Upper lobe of right lung (tissue), 1 donor: ENCODE data around the gene BDKRB1. TPM values are rescaled to one million over a fixed set of nuclear protein-coding genes. Genes with fewer than 3 reads are reported as not detected.

Source experiments
- ATAC-seq: fragments of 200-7000 bp; cut with Tn5 transposase; one replicate; pipeline ENCODE4 v1.9.1; 2020; ENCODE audit warnings: mild to moderate bottlenecking, moderate library complexity
- DNase-seq: peaks from one replicate; pipeline ENCODE4 v3.0.0-alpha.2; 2020
- H3K27ac ChIP-seq: fragments of 200-600 bp; one replicate; pipeline ENCODE4 v1.8.0; 2022
- H3K27me3 ChIP-seq: fragments of 200-600 bp; one replicate; pipeline ENCODE4 v1.8.0; 2022; ENCODE audit warnings: mild to moderate bottlenecking
- H3K36me3 ChIP-seq: fragments of 200-600 bp; one replicate; pipeline ENCODE4 v1.8.0; 2022
- H3K4me1 ChIP-seq: fragments of 200-600 bp; one replicate; pipeline ENCODE4 v1.8.0; 2022
- H3K4me3 ChIP-seq: fragments of 200-600 bp; one replicate; pipeline ENCODE4 v1.8.0; 2022; ENCODE audit warnings: mild to moderate bottlenecking
- H3K9me3 ChIP-seq: fragments of 200-600 bp; one replicate; pipeline ENCODE4 v1.8.0; 2022
- CTCF ChIP-seq: fragments of 200-600 bp; IDR thresholded peaks from one replicate; pipeline ENCODE4 v1.8.0; 2022; ENCODE audit warnings: antibody characterized with exemption
- intact Hi-C: fragments of 100-400 bp; cut with DNase I; formaldehyde crosslinking; loops from one replicate; pipeline ENCODE4 v1.11.0; 2022
- total RNA-seq: library from RNA; stranded (reverse); fragmentation: NEBNext Ultra II Directional; extraction: Animal tissue kit (Norgen Biotek cat#: 25700); gene quantifications from one replicate; pipeline ENCODE4 v1.2.1, GENCODE V29; 2021
- donor health status: DM: no; HTN: yes; CAD: no; lungs with severe emphysema.

BDKRB1 gene
- total RNA-seq, 1 donor from 2014 or later = not detected

GRCh38 chr14:96225745-96226151, 30.3 kb upstream of the BDKRB1 start:
- intact Hi-C loops = no loop called here
- no peak overlapping the region for H3K4me3 ChIP-seq
- ATAC-seq (peak; percentile 34), DNase-seq (peak; percentile 63)
- H3K27ac ChIP-seq = no peak overlapping the region
- no peaks in the 10 kb centered on the region for H3K36me3 ChIP-seq
- peaks cover 9% of the 10 kb centered on the region for H3K4me1 ChIP-seq
- no peaks in the 10 kb centered on the region for H3K27me3 ChIP-seq
- no peak for TF ChIP-seq CTCF
- H3K9me3 ChIP-seq = no peaks in the 10 kb centered on the region

DNA sequence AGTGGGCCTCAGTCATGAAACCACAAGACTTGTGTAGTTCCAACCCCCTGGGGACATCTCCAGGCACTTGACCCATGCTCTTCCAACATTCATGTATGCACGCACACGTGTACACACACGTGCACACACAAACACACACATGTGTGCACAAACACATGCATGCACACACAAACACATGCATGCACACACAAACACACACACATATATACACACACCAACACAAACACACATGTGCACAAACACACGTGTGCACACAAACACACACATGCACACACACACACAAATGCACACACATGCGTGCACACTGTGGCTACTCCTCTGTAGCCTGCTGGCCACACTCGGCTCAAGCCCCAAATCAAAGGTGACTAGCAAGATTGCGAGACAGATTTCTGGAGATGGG, 28.6 kb upstream of the BDKRB1 start:
- Histone ChIP-seq H3K36me3 (no peaks in the 10 kb centered on the region), H3K27ac (no peak overlapping the region), H3K27me3 (no peaks in the 10 kb centered on the region), H3K4me1 (peaks cover 9% of the 10 kb centered on the region), H3K4me3 (no peak overlapping the region), H3K9me3 (no peaks in the 10 kb centered on the region)
- intact Hi-C loops = no loop called here
- DNase-seq (peak; percentile 17), ATAC-seq (no peak)
- no peak for TF ChIP-seq CTCF

DNA sequence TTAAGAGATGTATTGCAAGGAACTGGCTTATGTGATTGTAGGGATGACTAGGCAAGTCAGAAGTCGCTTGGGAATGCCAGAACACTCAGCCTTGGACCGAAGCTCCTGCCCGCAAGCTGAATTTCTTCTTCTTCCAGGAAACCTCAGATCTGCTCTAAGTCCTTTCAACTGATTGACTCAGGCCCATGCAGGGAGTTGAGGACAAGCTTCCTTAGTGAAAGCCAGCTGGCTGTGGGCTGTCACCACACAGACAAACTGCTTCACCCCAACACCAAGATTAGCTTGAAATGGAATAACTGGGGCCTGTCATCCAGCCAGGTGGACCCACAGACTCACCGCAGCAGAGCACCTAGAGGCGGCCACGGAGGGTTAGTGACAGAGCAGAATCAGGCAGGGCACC, 26.7 kb upstream of the BDKRB1 start:
- Histone ChIP-seq H3K9me3 (no peaks in the 10 kb centered on the region), H3K27ac (no peak overlapping the region), H3K4me3 (no peak overlapping the region), H3K27me3 (no peaks in the 10 kb centered on the region), H3K4me1 (peaks cover 9% of the 10 kb centered on the region), H3K36me3 (no peaks in the 10 kb centered on the region)
- no peak for ATAC-seq
- no peak for TF ChIP-seq CTCF
- intact Hi-C loops = no loop called here
- DNase-seq = peak; percentile 40

DNA sequence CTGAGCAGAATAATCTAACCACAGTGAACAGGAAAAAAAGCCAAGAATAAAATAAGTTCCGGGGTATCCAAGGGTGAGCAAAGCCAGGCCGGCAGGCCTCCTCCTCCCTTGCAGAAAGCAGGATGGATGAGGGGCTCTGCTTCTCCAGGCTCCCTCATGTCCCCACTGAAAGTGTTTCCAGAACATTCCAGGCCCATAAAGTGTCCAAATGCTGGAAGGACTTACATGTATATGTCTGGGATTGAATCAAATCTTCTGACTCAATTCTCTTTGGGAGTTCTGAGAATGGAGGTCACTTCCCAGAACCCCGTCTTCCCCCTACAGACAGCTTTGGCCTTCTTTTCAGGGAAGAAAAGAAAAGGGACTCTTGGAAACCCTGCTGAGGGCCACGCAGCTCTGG, 25.0 kb upstream of the BDKRB1 start:
- Histone ChIP-seq H3K36me3 (no peaks in the 10 kb centered on the region), H3K4me3 (no peak overlapping the region), H3K27ac (no peak overlapping the region), H3K27me3 (no peaks in the 10 kb centered on the region), H3K4me1 (peaks cover 7% of the 10 kb centered on the region), H3K9me3 (no peaks in the 10 kb centered on the region)
- intact Hi-C loops = no loop called here
- TF ChIP-seq CTCF = no peak
- DNase-seq (no peak), ATAC-seq (no peak)

DNA sequence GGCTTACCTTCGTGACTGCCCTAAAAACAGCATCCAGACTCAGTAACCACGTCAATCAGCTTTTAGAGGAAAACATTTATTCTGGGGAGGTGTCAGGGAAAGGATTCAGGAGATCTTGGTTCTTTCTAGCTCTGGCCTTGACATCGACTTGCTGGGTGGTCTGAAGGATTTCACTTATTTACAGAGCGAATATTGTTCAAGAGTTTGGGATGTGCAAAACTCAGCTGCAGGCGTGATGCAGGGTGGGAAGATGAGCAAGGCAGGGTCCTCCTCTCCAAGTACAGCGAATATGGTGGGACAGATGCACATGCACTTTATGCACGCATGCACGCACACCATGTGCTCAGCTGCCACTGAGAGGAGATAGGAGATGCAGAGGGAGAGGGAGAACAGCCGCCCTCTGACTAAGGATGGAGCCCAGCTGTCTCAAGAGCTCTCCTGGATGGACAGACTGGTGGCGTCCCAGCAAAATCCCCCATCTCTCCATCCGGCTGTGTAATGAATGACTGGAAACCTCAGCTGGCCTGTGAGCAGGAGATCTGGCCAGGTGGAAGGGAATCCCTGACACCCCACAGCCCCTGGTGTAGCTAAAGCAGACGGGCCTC, 24.4 kb upstream of the BDKRB1 start:
- Histone ChIP-seq H3K27me3 (no peaks in the 10 kb centered on the region), H3K36me3 (no peaks in the 10 kb centered on the region), H3K4me3 (no peak overlapping the region), H3K4me1 (peaks cover 4% of the 10 kb centered on the region), H3K9me3 (no peaks in the 10 kb centered on the region), H3K27ac (no peak overlapping the region)
- intact Hi-C loops = no loop called here
- no peak for TF ChIP-seq CTCF
- DNase-seq (peak; percentile 30), ATAC-seq (no peak)

DNA sequence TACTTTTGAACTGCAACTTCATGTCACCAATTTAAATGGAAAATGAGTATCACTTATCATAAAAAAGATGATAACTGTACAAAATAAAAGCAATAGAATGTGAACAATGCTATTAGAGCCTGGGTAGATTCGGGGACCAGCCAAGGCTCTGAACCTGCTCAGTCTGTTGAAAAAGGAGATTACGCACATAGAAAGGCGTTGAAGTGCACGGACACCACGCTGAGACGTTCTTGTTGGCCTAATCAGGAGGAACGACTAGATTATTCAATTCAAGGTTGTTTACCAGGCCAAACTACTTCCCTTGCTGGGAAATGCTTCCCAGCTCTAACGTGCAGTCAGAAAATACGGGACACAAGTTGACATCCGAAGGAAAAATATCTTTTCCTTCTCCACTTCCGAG, 23.5 kb upstream of the BDKRB1 start:
- H3K27ac ChIP-seq = no peak overlapping the region
- no peak overlapping the region for H3K4me3 ChIP-seq
- H3K27me3 ChIP-seq = no peaks in the 10 kb centered on the region
- no peak for TF ChIP-seq CTCF
- DNase-seq (peak; percentile 2), ATAC-seq (no peak)
- no peaks in the 10 kb centered on the region for H3K9me3 ChIP-seq
- no peaks in the 10 kb centered on the region for H3K36me3 ChIP-seq
- intact Hi-C loops = no loop called here
- no peaks in the 10 kb centered on the region for H3K4me1 ChIP-seq
